GM19099 (cell line): Measurements from ENCODE around the gene TSKS.

Source experiments
- POLR2A ChIP-seq: IDR thresholded peaks from 3 replicates; pipeline ENCODE4 v1.6.1; 2011; ENCODE audit warnings: low read depth; ENCODE audit not compliant: insufficient read length; ENCODE audit errors: extremely low read depth

Gene TSKS

GRCh38 chr19:49761625-49762311 lies 1.3 kb downstream of the TSKS start:
- no peak for TF ChIP-seq POLR2A

- TF ChIP-seq POLR2A, result no peak
These were observed 1.9 kb downstream of the TSKS start for GRCh38 chr19:49761249-49761624.

DNA sequence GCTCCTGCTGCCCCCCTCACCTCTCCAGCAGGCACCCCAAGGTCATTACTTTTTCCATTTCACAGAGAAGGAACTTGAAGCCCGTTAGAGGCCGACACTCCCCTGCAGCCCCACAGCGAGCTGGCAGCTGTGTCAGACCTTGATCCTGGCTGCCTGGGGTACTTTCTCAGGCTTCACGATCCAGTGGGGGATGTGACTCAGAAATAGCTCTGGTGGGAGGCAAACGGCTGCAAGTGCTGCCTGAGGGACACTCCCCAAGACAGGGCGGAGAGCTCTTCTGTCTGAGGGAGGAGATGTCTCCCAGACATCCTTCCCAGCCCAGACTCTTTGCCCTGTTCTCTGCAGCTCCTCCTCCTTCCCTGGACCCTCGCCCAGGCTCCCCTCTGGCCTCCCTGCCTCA lies 4.8 kb downstream of the TSKS start:
- TF ChIP-seq POLR2A, result no peak

DNA sequence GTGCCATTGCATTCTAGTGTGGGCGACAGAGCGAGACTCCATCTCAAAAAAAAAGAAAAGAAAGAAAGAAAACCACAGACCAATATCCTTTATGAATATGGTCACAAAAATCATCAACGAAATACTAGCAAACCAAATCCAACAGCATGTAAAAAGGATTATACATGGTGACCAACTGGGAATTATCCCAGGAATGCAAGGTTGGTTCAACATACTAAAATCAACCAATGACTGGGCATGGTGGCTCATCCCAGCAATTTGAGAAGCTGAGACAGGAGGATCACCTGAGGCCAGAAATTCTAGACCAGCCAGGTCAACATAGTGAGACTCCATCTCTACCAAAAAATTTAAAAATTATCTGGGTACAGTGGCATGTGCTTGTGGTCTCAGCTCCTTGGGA lies 7.2 kb downstream of the TSKS start:
- TF ChIP-seq POLR2A, result no peak

GRCh38 chr19:49752701-49753100 lies 10.4 kb downstream of the TSKS start:
- no peak for TF ChIP-seq POLR2A

GRCh38 chr19:49749771-49750170 lies 13.3 kb downstream of the TSKS start:
- no peak for TF ChIP-seq POLR2A

DNA sequence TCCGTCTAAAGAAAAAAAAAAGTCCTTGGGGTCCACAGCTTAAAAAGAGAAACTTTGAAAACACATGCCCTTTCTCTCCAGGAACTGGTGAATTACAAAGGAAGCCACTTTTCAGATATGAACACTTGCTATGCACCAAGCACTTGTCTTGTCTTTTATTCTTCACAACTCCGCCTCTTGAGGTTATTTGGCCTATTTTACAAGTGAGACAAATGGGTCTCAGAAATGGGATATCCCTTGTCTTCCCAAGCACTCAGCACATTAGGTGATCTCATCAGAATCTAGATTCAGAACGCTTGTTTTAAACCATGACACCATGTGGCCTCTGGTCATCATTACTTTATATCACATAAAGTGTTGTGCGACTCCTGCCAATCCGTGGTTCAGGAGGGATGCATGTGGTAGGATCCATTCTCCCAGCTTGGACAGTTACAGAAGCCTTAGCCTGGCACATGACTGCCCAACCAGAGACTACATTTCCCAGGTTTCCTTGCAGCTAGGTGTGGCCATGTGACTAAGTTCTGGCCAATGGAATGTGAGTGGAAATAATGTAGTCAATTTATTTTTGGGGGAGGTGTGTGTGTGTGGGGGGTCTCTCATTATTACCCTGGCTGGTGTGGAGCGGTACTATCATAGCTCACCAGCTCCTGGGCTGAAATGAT lies 13.9 kb downstream of the TSKS start:
- no peak for TF ChIP-seq POLR2A

GRCh38 chr19:49746206-49746958 lies 16.7 kb downstream of the TSKS start:
- no peak for TF ChIP-seq POLR2A

DNA sequence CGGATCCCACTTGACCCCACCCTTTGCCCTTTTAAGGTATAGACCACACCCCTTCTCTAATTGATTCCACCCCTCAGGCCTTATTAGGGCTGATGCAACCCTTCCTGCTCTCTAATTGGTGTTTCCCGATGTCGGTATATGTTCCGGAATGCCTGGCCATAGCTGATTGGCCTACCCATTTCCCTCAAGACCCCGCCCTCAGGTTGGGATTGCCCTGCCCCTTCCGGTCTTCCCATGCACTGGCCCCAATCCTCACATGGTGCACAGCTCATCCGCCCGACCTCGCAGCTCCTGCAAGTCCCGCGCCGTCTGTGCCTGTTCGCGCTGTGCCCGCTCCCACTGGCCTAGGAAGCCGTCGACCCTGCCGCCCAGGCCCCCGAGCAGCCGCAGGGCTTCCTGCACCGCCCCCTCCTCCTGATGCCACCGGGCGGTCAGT lies 18.1 kb downstream of the TSKS start:
- no peak for TF ChIP-seq POLR2A

DNA sequence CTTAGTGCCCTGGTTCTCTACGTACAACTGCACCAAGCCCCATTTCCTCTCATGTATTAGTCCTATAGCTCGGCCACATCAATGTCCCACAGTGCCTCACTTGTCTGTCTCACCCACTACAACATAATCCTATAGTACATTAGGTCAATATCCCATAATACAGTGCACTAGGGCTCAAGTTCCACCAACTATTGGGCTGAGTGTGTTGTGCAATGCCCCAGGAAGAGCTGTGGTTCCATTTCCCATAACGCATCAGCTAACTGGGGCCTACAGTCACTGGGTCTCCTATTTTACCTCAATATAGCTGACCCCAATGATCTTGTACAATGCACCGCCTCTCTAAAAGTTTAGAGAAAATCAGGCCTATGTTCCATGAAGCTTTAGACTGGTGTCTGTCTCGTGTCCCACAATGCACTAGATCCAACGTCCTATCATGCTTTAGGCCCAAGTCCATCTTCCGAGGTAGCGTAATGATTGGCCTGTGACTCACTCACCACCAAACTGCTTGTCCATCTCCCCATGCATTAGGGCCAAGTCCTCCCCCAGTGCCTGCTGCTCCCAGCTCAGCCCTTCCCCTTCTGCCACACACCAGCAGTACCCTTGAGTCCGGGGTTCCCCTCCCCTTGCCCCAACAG lies 21.8 kb downstream of the TSKS start:
- no peak for TF ChIP-seq POLR2A

- TF ChIP-seq POLR2A, result no peak
These were observed 23.2 kb downstream of the TSKS start for GRCh38 chr19:49739933-49740332.

GRCh38 chr19:49739098-49739497 lies 24.0 kb downstream of the TSKS start:
- no peak for TF ChIP-seq POLR2A

- no peak for TF ChIP-seq POLR2A
These were observed 24.8 kb downstream of the TSKS start for GRCh38 chr19:49738268-49738667.

GRCh38 chr19:49730166-49730565 lies 32.9 kb downstream of the TSKS start:
- no peak for TF ChIP-seq POLR2A

- TF ChIP-seq POLR2A, result no peak
These were observed 35.7 kb downstream of the TSKS start for GRCh38 chr19:49727217-49728030.
